Liver (tissue), 9 donors: Measurements from ENCODE around the gene CADPS. TPM values are rescaled to one million over a fixed set of nuclear protein-coding genes. Genes with fewer than 3 reads are reported as not detected.

Experiments used
- DNase-seq: peaks from one replicate; pipeline ENCODE4 v3.0.0-alpha.2; 2017; ENCODE audit warnings: low spot score
- H3K27ac ChIP-seq, 2 donors: one replicate each; pipeline ENCODE4 v1.7.0; 2013; ENCODE audit warnings: inconsistent platforms in 2 of 2, low read length in 2 of 2, control low read depth in 1 of 2, low read depth in 1 of 2, mild to moderate bottlenecking in 1 of 2
- H3K27me3 ChIP-seq, 4 donors: one replicate each; pipeline versions ENCODE4 v1.6.1 to v1.7.0; 2013; ENCODE audit warnings: low read length in 3 of 4, inconsistent platforms in 1 of 4, mild to moderate bottlenecking in 1 of 4, moderate library complexity in 1 of 4; ENCODE audit not compliant: control insufficient read depth in 4 of 4, insufficient read depth in 4 of 4
- H3K36me3 ChIP-seq, 4 donors: one replicate each; pipeline versions ENCODE4 v1.6.1 to v1.7.0; 2013; ENCODE audit warnings: low read length in 3 of 4, mild to moderate bottlenecking in 3 of 4, low read depth in 1 of 4, moderate library complexity in 1 of 4; ENCODE audit not compliant: control insufficient read depth in 4 of 4, insufficient read depth in 3 of 4
- H3K4me1 ChIP-seq, 4 donors: one replicate each; pipeline versions ENCODE4 v1.6.1 to v1.7.0; 2013; ENCODE audit warnings: low read length in 3 of 4, mild to moderate bottlenecking in 3 of 4, moderate library complexity in 1 of 4; ENCODE audit not compliant: control insufficient read depth in 4 of 4, insufficient read depth in 4 of 4
- H3K4me3 ChIP-seq, 3 donors: one replicate each; pipeline versions ENCODE4 v1.6.1 to v1.7.0; 2013; ENCODE audit warnings: low read length in 3 of 3, control low read depth in 1 of 3, low read depth in 1 of 3, mild to moderate bottlenecking in 1 of 3
- H3K9ac ChIP-seq, 2 donors: one replicate each; pipeline ENCODE4 v1.7.0; 2013; ENCODE audit warnings: low read length in 2 of 2, mild to moderate bottlenecking in 2 of 2, moderate library complexity in 2 of 2, control low read depth in 1 of 2, low read depth in 1 of 2
- H3K9me3 ChIP-seq, 4 donors: one replicate each; pipeline versions ENCODE4 v1.6.1 to v1.7.0; 2013; ENCODE audit warnings: low read length in 3 of 4; ENCODE audit not compliant: control insufficient read depth in 4 of 4
- ATF3 ChIP-seq: IDR thresholded peaks from 2 replicates; pipeline ENCODE4 v1.6.1; 2016; ENCODE audit warnings: antibody characterized with exemption
- CTCF ChIP-seq: fragments of 150-350 bp; IDR thresholded peaks from 2 replicates; pipeline ENCODE4 v1.5.1; 2017; ENCODE audit warnings: improper control_type of control experiment, low read depth, low read length; ENCODE audit not compliant: missing input control
- EGR1 ChIP-seq, 2 donors: IDR thresholded peaks; 2 replicates each; pipeline ENCODE4 v1.6.1; 2016 to 2018; ENCODE audit warnings: antibody characterized with exemption in 2 of 2, low read depth in 2 of 2
- FOXA1 ChIP-seq: IDR thresholded peaks from 2 replicates; pipeline ENCODE4 v1.6.1; 2016; ENCODE audit warnings: antibody characterized with exemption
- GABPA ChIP-seq, 2 donors: IDR thresholded peaks in 1 of 2; conservative IDR thresholded peaks in 1 of 2; 2 replicates each; pipeline ENCODE4 v1.6.1; 2016; ENCODE audit warnings: antibody characterized with exemption in 2 of 2, mild to moderate bottlenecking in 1 of 2, moderate library complexity in 1 of 2
- HNF4A ChIP-seq, 2 donors: conservative IDR thresholded peaks; 2 replicates each; pipeline ENCODE4 v1.6.1; 2016; ENCODE audit warnings: antibody characterized with exemption in 2 of 2, mild to moderate bottlenecking in 2 of 2
- HNF4G ChIP-seq: IDR thresholded peaks from 2 replicates; pipeline ENCODE4 v1.6.1; 2016; ENCODE audit warnings: antibody characterized with exemption
- JUND ChIP-seq, 2 donors: IDR thresholded peaks; 2 replicates each; pipeline ENCODE4 v1.6.1; 2016; ENCODE audit warnings: antibody characterized with exemption in 2 of 2
- NR2F2 ChIP-seq: IDR thresholded peaks from 2 replicates; pipeline ENCODE4 v1.6.1; 2016; ENCODE audit warnings: antibody characterized with exemption
- RAD21 ChIP-seq, 2 donors: IDR thresholded peaks; 2 replicates each; pipeline ENCODE4 v1.6.1; 2016; ENCODE audit warnings: antibody characterized with exemption in 2 of 2, mild to moderate bottlenecking in 2 of 2
- RXRA ChIP-seq, 2 donors: IDR thresholded peaks; 2 replicates each; pipeline ENCODE4 v1.6.1; 2017 to 2018; ENCODE audit warnings: antibody characterized with exemption in 2 of 2, mild to moderate bottlenecking in 1 of 2
- SP1 ChIP-seq: IDR thresholded peaks from 2 replicates; pipeline ENCODE4 v1.6.1; 2018; ENCODE audit warnings: antibody characterized with exemption, mild to moderate bottlenecking
- TAF1 ChIP-seq: conservative IDR thresholded peaks from 2 replicates; pipeline ENCODE4 v1.6.1; 2016; ENCODE audit warnings: antibody characterized with exemption, mild to moderate bottlenecking
- ZBTB33 ChIP-seq: IDR thresholded peaks from 2 replicates; pipeline ENCODE4 v1.6.1; 2016; ENCODE audit warnings: antibody characterized with exemption
- WGBS: extraction: QIAGEN DNeasy Blood & Tissue Kit; methylation state at CpG from one replicate; pipeline ENCODE4 v1.1.7; 2013; 5-methylcytosine and 5-hydroxymethylcytosine counted together
- polyA plus RNA-seq, 2 donors: library from polyadenylated mRNA; stranded (reverse) in 1 of 2; unstranded in 1 of 2; fragments of 200-250 nt in 1 of 2; fragments of >200 nt in 1 of 2; fragmentation: Nextera tagmentation in 1 of 2; extraction: Ambion mirVana in 1 of 2; gene quantifications; one replicate each; pipeline versions ENCODE4 v1.2.1 to v1.2.3, GENCODE V29; 2013 to 2015
- total RNA-seq, 2 donors: library from RNA; depleted of rRNA; stranded (reverse); fragments of >200 nt; gene quantifications; one replicate each; pipeline ENCODE4 v1.2.3, GENCODE V29; 2014
- donor health status: healthy.
- donor health status: healthy.
- donor health status: healthy.
- donor health status: healthy.
- donor health status: healthy.

The CADPS gene
- total and polyA plus RNA-seq, 4 donors, result 0.05 to 0.37 (median 0.17) TPM; not detected in 1

- H3K4me3 ChIP-seq, result no peak overlapping the region
- TF ChIP-seq NR2F2, result no peak
- H3K36me3 ChIP-seq, result no peaks in the 10 kb centered on the region
- no peak overlapping the region for H3K9ac ChIP-seq
- no peak for DNase-seq
- H3K27me3 ChIP-seq, result peaks cover 5 to 35% (median 32%) of the 10 kb centered on the region in 4 donors
- peaks cover 14 to 37% (median 21%) of the 10 kb centered on the region in 4 donors for H3K4me1 ChIP-seq
- peaks cover 0 to 3% (median 0%) of the 10 kb centered on the region in 4 donors for H3K9me3 ChIP-seq
- no peak overlapping the region for H3K27ac ChIP-seq
- 11% methylated on average over 19 of the region's 19 CpGs for WGBS
These were observed 506.9 kb downstream of the CADPS start for GRCh38 chr3:62368290-62368704.

GRCh38 chr3:62367763-62368195, 507.4 kb downstream of the CADPS start:
- WGBS, result 6% methylated on average over 25 of the region's 25 CpGs
- DNase-seq, result no peak
- H3K4me1 ChIP-seq, result peaks cover 14 to 32% (median 18%) of the 10 kb centered on the region in 4 donors

More at GRCh38 chr3:62367763-62368195, 507.4 kb downstream of the CADPS start:
- H3K9me3 ChIP-seq, result peaks cover 0 to 3% (median 0%) of the 10 kb centered on the region in 4 donors
- no peak overlapping the region for H3K27ac ChIP-seq
- H3K9ac ChIP-seq, result no peak overlapping the region
- H3K27me3 ChIP-seq, result peaks cover 5 to 35% (median 32%) of the 10 kb centered on the region in 4 donors
- TF ChIP-seq HNF4A (conservative IDR thresholded peaks at IDR 0.05), result no peak
- TF ChIP-seq JUND (IDR thresholded peaks at IDR 0.05), result no peak
- TF ChIP-seq NR2F2, result no peak
- TF ChIP-seq CTCF, result no peak
- TF ChIP-seq RAD21 (IDR thresholded peaks at IDR 0.05), result no peak
- TF ChIP-seq ATF3, result no peak
- TF ChIP-seq TAF1, result no peak
- TF ChIP-seq ZBTB33, result no peak
- TF ChIP-seq SP1, result no peak
- no peak for TF ChIP-seq HNF4G
- TF ChIP-seq GABPA (IDR thresholded peaks at IDR 0.05 in 1 of 2, conservative IDR thresholded peaks at IDR 0.05 in 1 of 2), result no peak
- no peak for TF ChIP-seq RXRA (IDR thresholded peaks at IDR 0.05)
- no peak for TF ChIP-seq FOXA1
- TF ChIP-seq EGR1 (IDR thresholded peaks at IDR 0.05; ENCODE audit: low read depth in 2 of 2), result no peak
- H3K4me3 ChIP-seq, result no peak overlapping the region
- H3K36me3 ChIP-seq, result no peaks in the 10 kb centered on the region
